Right renal cortex interstitium (tissue), 3 donors: Measurements from ENCODE around the gene CBX3. TPM values are rescaled to one million over a fixed set of nuclear protein-coding genes. Genes with fewer than 3 reads are reported as not detected.
A peak's percentile ranks its signal among the peaks of the same experiment; 100 is the strongest.
"Not testable (repeated sequence)": the region's sequence is repeated elsewhere in the genome, so short reads cannot be mapped to it uniquely, and the experiment has no call there.

ENCODE experiments used
- DNase-seq, 3 donors: peaks; one replicate each; pipeline ENCODE4 v3.0.0-alpha.2; 2013; ENCODE audit warnings: low read depth in 3 of 3, low spot score in 2 of 3
- polyA plus RNA-seq, 3 donors: library from polyadenylated mRNA; unstranded; fragments of 120-200 nt; gene quantifications; one replicate each; pipeline ENCODE4 v1.2.1, GENCODE V29; 2013; ENCODE audit not compliant: insufficient read length in 3 of 3

The CBX3 gene
- polyA plus RNA-seq, 3 donors, result 341 to 386 (median 370) TPM

DNA sequence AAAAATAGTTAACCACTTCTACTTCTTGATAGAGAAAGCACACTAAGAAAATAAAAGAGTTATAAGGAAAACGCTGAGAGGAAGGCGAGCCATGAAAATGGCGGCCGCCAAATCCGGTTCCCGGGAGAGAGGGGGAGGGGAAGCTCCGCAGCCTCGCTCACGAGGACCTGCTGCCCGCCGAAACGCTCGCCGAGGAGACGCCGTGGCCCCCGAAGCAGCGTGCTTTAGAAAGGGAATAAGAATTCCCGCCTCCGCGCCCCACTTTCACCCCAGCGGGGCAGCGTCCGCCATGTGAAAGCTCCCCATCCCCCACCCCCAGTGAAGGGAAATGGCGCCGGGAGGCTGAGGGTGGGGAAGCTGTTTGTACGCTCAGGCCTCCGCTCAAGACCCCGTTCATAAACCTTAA, 1.5 kb upstream of the CBX3 start:
- DNase-seq, result peak in 2 of 3 donors; percentile 55 to 78

DNA sequence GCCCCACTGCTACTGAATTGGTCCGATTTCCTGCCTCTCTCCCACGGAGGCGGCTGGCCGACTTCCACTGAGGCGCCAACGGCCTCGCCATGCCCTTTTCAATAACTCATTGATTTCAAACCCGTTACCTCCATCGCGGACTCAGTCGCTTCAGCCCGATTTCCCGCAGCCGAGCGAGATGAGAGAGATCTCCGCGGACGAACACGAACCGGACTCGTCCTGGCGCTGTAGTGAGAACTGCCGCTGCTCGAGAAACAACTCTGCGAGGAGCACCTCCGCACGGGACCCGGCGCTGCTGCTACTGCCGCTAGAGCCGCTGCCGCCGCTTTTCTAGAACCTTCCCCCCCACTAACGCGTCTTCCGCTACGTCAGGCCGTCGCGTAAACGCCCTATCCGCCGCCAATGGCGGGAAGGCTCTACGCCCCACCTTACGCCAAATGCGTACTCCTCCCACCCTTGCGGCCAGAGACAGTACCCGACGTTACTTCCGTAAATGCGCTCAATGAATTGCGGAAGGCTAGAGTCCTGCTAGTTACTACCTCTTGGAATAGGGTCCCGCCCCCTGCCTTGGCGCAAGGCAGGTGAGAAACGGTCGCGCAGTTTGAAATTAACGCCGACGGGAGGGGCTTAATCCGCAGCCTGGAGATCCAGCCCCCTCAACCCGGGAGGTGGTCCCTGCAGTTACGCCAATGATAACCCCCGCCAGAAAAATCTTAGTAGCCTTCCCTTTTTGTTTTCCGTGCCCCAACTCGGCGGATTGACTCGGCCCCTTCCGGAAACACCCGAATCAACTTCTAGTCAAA, 900 bp upstream of the CBX3 start, which contains the start of gene HNRNPA2B1:
TSS of gene HNRNPA2B1 (minus strand) at position 303 of the 803 bp plus-strand sequence. CDS start at position 134, 169 bp downstream.
- DNase-seq, result peak; percentile 99 to 100 (median 100)

DNA sequence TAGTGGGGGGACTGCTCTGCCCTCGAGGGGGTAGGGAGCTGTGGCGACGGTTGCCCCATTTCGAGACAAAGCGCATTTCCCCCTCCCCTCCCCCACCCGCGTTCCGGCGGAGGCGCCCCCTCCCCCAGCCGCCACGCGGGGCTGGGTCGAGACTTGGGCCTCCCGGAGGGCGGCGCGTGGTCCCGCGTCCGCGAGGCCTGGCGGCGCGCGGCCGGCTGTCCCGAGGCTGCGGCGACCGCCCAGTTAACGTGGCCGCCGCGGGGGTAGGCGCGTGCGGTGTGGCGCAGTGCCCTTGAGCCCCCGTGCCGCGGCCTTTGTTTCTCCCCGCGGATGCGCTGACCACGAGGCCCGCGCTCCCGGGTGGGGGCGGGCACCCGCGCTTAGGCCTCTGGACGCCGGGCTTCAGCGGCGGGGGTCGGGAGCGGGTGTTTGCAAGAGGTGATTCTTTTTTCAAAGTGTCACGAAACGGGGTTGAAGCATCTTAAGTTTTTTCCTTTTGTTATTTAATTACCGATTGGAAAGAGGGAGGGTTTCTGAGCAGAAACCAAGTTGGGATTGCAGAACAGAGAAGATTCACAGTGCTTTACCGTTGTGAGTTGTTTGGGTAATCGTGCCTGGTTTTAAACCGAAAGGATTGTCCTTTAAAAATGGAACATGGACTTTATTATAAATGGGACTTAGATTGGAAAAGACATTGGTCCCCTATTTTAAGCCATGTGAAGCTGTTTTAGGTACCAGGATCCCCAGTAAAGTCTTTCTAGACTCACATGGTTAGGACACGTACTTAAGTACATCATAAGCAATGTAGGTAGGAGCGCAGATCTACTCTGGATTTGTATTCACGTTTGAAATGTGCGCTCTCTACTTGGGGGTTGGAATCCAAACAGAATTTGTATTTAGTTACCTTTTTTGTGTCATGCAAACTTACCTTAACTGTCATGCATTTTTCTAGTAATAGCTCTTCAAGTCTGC, 760 bp downstream of the CBX3 start:
- DNase-seq, result peak in 2 of 3 donors; percentile 32 to 41

DNA sequence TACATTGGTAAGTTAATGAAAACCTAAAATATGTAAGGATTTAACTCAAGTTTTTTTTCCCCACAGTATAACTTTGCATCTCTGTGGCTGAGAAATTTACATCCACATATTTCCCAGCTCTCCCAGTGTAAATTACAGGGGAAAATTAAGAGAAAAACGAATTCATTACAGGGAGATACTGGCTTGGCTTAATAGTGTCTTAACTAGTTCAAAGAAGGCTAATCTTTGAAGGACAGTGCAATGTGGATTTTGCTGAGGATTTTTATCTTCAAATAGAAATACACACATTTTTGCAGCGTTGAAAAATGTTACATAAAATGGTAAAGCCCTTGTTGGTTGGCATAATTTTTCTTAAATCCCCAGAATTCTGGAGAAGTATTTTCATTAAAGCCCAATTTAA, 1.5 kb downstream of the CBX3 start:
- no peak for DNase-seq

DNA sequence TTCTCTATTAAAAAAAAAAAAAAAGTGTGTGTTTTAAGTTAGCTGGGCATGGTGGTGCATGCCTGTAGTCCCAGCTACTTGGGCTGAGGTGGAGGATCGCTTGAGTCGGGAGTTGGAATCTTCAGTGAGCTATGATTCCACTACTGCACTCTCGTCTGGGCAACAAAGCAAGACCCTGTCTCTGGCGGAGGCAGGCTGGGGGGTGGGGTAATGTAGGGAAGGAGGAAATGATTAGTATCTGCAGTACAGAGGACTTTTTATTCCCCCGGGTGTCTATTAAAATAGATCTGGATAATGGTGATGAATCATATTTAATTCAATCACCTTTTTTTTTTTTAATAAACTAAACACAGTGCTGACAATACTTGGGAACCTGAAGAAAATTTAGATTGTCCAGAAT, 6.5 kb downstream of the CBX3 start:
- no peak for DNase-seq

DNA sequence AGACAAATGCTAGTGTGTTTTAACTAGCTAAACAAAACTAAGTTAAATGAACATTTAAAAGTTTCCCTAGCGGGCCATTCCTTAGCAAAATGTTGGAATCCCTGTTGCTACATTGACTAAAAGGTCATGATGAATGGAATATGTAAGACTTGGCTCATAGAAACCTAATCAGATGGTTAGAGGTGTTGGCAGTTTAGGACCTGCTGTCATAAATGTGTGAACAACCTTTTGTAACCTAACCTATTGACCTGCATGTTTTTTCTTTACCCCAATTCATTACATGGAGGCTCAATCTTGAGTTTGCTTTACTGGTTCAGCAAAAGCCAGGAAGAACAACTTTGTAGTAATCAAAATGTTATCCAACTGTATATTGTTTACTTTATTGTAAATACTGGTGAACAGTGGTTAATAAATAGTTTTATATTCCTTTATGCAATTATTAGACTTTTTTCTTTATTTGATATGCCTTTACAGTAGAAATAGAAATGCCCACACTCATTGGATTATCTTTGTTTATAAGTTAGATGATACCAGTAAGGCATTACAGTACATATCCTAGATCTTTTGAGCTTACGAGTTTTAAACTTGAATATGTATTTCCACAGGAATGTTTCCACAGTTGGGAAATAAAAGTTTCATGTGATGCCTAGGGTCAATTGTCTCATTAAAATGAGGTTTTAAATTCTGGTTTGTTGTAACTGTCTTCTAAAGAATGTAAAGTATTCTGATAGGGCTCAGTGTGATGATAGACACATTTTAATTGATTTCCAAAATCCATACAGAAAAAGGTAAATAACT, 11.6 kb downstream of the CBX3 start:
- DNase-seq, result no peak

DNA sequence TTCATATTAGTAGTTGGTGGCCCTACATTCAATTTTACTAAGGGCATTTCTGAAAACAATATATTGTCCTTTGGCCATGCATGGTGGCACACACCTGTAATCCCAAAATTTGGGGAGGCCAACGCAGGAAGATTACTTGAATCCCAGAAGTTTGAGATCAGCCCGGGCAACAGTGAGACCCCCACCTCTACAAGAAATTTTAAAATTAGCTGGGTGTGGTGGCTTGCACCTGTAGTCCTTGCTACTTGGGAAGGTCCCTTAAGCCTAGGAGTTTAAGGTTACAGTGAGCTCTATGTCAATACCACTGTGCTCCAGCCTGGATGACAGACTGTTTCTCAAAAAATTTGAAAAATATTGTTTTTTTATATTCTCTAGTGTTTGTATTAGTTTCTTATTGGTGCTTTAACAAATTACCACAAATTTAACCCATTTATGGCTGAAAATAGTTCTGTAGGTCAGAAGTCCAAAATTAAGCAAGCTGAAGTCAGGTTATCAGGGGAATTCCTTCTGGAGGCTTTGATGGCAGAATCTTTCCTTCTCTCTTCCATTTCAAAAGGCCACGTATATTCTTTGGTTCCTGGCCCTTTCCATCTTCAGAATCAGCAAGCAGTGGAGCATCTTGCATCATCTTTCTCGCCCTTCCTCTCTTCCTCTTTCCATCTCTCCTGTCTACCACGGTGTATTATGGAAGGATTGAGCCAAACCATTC, 12.4 kb downstream of the CBX3 start:
- no peak for DNase-seq

DNA sequence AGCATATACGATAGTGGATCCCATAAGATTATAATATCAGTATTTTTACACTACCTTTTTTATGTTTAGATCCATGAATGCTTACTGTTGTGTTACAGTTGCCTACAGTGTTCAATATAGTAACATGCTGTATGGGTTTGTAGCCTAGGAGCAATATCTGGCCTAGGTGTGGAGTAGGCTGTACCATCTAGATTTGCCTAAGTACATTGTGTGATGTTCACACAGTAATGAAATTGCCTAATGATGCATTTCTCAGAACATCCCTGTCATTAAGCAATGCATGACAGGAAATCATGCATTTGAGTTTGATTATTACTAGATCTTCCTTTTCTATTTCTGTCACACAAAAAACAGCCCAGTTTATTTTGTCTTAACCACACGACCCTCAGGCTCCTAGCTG, 14.5 kb downstream of the CBX3 start:
- no peak for DNase-seq

DNA sequence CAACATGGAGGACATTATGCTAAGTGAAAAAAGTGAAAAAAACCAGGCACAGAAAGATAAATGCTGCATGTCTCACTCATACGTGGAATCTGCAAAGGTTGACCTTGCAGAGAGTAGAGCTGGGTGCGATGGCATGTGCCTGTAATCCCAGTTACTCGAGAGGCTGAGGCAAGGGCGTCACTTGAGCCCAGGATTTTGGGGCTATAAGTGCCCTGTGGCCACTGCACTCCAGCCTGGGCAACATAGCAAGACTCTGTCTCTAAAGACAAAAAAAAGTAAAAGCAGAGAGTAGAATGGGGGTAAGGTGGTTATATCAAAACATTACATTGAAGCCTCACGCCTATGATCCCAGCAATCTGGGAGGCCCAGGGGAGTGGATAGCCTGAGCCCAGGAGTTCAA, 22.8 kb downstream of the CBX3 start:
- no peak for DNase-seq

DNA sequence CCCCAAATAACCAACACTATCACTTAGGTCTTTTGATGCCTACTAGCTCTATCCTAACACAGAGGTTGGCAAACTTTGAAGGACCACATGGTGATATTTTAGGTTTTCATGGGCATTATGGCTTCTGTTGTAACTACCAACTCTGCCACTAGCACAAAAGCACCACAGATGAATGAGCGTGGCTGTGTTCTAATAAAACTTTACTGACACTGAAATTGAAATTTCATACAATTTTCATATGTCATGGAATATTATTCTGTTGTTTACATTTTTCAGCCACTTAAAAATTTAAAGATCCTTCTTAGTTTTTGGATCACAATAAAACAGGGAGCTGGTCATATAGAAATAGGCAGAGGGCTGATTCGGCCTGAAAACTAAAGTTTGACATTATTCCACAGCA, 26.4 kb downstream of the CBX3 start:
- no peak for DNase-seq

DNA sequence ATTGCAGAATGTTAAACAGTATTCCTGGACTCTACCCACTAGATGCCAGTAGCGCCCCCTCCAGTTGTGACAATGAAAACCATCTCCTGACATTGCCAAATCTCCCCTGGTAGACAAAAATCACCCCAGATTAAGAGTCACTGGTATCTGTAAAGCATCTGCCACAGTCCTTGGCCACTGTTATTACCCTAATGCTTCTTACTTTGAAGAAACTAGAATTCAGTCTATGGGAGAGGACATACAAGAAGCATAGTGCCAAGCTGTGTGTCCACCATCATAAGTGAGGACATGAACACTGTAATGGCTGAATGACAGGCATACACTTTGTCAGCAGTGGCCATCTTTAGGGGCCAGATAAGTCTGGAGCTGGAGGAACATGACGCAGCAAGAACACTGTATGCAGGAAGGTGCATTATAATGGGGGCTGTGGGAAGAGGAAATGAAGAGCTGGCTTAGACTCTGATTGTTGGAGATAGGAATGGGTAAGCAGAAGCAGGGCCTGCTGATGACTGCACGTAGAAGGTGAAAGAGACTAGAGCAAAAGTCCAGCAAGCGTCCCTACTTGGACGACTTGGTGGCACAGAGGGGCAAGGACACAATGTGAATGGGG, 32.5 kb downstream of the CBX3 start:
- DNase-seq, result no peak

DNA sequence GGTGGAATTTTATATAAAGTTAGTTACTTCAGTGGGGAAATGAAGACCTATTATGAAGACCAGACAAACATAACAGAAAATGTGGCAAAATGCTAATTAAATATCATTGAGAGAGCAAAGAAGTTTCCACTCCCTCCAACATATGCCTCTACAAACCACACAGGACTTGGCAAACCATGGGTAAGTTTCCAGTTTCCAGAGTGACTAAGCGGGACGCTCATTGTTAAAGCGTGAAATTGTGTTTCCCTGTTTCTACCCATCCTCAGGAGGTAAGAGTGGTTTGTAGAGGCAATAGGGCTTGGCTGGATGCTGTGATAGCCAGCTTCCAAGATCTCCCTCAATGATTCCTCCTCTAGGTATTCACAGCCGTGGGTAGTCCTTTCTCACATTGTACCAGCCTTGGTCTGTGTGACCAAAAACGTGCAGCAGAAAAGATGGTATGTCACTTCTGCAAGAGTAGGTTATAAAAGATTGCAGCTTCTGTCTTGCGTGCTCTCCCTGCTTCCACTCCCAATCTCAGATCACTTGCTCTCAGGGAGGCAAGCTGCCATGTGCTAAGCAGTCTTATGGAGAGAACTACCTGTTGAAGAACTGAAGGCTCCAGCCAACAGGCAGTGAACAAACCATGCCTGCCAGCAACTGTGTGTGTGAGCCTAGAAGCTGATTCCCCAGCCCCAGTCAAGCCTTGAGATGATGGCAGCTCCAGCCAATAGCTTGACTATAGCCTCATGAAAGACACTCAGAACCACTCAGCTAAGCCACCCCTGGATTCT, 35.7 kb downstream of the CBX3 start:
- DNase-seq, result no peak

DNA sequence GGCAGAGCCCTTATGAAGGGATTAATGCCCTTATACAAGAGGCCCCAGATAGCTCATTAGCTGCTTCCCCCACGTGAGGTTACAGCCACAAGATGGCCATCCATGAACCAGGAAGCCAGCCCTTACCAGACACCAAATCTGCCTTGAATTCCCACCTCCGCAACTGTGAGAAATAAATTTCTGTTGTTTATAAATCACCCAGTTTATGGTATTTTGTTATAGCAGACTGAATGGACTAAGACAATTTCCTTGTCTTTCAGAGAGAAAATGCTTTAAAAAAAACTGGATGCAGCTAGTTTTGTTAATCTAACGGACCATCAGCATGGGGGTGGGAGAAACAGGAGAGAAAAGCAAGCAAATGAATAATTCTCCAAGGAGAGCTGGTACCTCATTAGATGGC, 36.5 kb downstream of the CBX3 start:
- no peak for DNase-seq

DNA sequence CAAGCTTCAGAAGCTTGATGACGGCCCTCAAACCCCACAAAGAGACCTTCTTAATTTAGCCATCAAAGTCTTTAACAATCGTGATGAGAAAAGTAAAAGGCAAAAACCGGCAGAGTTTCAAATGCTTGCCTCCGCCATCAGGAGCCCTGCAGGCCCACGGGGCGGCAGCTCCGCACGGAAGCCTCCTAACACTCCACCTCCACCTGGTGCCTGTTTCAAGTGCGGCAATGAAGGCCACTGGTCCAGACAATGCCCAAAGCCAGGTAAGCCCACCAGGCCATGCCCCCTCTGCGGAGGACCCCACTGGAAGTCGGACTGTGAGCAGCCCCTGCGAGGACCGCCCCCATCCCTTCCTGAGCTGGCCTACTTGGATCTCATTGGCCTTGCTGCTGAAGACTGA, 43.6 kb downstream of the CBX3 start:
- no peak for DNase-seq

DNA sequence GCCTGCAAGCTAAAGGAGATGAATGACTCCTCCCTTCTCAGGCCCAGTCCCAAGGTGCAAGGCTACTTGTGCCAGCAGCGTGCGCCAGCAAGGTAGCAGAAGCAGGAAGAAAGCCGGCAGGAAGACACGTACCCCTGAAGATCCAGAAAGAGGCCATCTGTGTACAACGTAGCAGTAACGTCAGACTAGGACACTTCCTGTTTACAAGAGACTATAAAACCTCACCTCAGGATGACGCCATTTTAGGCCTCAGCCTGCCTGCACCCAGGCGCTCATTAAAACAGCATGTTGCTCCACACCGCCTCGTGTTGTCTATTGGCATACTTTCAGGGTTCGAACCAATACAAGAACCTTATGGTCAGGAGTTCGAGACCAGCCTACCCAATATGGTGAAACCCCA, 48.7 kb downstream of the CBX3 start:
- DNase-seq, result no peak

DNA sequence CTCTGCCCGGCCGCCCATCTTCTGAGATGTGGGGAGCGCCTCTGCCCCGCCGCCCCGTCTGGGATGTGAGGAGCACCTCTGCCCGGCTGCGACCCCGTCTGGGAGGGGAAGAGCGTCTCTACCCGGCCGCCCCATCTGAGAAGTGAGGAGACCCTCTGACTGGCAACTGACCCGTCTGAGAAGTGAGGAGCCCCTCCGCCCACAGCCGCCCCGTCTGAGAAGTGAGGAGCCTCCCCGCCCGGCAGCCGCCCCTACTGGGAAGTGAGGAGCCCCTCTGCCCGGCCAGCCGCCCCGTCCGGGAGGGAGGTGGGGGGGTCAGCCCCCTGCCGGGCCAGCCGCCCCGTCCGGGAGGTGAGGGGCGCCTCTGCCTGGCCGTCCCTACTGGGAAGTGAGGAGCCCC, 60.3 kb downstream of the CBX3 start:
- DNase-seq, result not testable (repeated sequence)
